Epithelial cell of proximal tubule (primary cell): Measurements from ENCODE around the gene PPP1R14B. TPM values are rescaled to one million over a fixed set of nuclear protein-coding genes. Genes with fewer than 3 reads are reported as not detected.

Experiments used
- DNase-seq: peaks from one replicate; pipeline ENCODE4 v3.0.0-alpha.2; 2011; ENCODE audit warnings: low read depth
- H3K4me3 ChIP-seq: 2 replicates; pipeline ENCODE4 v1.5.1; 2011; ENCODE audit warnings: low read depth, mild to moderate bottlenecking, low read length
- total RNA-seq: library from RNA; depleted of rRNA; stranded (reverse); fragments of >200 nt; gene quantifications from 2 replicates; pipeline ENCODE4 v1.2.3, GENCODE V29; 2015
- TF ChIP-seq, protein P1 (sequence below): conservative IDR thresholded peaks from 2 replicates; pipeline ENCODE4 v1.5.1; 2012; ENCODE audit warnings: low read depth, mild to moderate bottlenecking, low read length

Gene PPP1R14B
- total RNA-seq, 1 donor from 2014 or later: 674 TPM

DNA sequence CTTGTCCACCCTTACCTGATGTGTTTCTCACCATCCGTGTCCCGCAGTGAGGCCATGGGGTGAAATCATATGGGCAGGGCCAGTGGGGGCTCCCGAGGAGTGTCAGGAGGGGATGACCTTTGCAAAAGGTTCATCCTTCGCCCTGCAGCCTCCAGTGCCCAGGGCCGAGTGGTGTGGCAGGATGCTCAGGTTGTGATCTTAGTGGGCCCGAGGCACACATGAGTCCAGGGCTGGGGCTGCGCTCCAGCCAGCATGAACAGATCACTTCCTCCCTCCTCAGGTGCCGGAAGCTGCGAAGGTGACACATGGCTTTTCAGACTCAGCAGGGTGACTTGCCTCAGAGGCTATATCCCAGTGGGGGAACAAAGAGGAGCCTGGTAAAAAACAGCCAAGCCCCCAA lies 8.7 kb downstream of the PPP1R14B start:
- TF ChIP-seq, protein P1, sequence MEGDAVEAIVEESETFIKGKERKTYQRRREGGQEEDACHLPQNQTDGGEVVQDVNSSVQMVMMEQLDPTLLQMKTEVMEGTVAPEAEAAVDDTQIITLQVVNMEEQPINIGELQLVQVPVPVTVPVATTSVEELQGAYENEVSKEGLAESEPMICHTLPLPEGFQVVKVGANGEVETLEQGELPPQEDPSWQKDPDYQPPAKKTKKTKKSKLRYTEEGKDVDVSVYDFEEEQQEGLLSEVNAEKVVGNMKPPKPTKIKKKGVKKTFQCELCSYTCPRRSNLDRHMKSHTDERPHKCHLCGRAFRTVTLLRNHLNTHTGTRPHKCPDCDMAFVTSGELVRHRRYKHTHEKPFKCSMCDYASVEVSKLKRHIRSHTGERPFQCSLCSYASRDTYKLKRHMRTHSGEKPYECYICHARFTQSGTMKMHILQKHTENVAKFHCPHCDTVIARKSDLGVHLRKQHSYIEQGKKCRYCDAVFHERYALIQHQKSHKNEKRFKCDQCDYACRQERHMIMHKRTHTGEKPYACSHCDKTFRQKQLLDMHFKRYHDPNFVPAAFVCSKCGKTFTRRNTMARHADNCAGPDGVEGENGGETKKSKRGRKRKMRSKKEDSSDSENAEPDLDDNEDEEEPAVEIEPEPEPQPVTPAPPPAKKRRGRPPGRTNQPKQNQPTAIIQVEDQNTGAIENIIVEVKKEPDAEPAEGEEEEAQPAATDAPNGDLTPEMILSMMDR: no peak
- no peak for DNase-seq
- no peak overlapping the region for H3K4me3 ChIP-seq

DNA sequence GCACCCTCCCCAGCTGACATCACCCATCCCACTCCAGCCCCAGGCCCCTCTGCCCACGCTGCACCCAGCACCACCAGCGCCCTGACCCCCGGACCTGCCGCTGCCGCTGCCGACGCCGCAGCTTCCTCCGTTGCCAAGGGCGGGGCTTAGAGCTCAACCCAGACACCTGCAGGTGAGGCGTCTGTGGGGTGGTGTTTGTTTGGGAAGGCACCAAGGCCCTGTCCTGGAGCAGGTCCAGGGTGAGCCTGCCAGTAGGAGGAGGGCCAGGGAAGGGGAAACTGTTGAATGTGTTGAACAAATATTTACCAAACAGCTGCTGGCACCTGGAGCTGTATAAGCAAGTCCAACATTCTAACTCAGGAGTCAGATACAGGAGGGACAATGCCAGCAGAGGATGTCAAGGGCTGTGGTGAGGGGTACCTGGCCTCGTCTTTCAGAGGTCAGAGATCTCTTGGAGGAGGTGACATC lies 9.2 kb downstream of the PPP1R14B start:
- no peak overlapping the region for H3K4me3 ChIP-seq
- TF ChIP-seq, protein P1: no peak
- no peak for DNase-seq

GRCh38 chr11:64235437-64236161 lies 11.1 kb downstream of the PPP1R14B start:
- TF ChIP-seq, protein P1: no peak
- H3K4me3 ChIP-seq: peak overlapping the region; percentile 75
- DNase-seq: no peak

GRCh38 chr11:64234647-64235379 lies 11.9 kb downstream of the PPP1R14B start:
- TF ChIP-seq, protein P1: no peak
- no peak for DNase-seq
- peak overlapping the region; percentile 75 for H3K4me3 ChIP-seq

- DNase-seq: no peak
- TF ChIP-seq, protein P1: no peak
Observed at GRCh38 chr11:64233913-64234586, 12.7 kb downstream of the PPP1R14B start, which contains the start of gene VEGFB. TSS of gene VEGFB (plus strand) at chr11:64234584. CDS start at chr11:64234834, 250 bp downstream.

DNA sequence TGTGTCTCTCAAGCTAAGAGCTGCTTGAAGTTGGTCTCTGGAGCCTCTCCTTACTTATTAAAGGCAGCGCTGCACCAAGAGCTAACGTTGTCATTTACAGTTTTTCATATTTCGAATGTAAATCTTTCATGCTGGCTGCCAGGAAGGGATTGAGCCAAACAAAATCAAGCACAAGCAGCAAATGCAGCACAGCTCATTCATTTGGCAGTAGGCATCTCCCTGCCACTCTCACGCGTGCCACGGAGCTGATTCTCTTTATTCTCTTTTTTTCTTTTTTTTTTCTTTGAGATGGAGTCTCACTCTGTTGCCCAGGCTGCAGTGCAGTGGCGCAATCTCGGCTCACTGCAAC lies 13.8 kb downstream of the PPP1R14B start:
- DNase-seq: no peak
- TF ChIP-seq, protein P1: no peak
- no peak overlapping the region for H3K4me3 ChIP-seq

More at GRCh38 chr11:64233913-64234586, 12.7 kb downstream of the PPP1R14B start, which contains the start of gene VEGFB:
- peak within 1 kb of the TSS; percentile 75 for H3K4me3 ChIP-seq
